ENCODE results near the gene ANTKMT.
A peak's percentile ranks its signal among the peaks of the same experiment; 100 is the strongest.

ANTKMT gene, protein sequence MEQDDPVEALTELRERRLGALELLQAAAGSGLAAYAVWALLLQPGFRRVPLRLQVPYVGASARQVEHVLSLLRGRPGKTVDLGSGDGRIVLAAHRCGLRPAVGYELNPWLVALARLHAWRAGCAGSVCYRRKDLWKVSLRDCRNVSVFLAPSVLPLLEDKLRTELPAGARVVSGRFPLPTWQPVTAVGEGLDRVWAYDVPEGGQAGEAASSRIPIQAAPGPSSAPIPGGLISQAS

DNA sequence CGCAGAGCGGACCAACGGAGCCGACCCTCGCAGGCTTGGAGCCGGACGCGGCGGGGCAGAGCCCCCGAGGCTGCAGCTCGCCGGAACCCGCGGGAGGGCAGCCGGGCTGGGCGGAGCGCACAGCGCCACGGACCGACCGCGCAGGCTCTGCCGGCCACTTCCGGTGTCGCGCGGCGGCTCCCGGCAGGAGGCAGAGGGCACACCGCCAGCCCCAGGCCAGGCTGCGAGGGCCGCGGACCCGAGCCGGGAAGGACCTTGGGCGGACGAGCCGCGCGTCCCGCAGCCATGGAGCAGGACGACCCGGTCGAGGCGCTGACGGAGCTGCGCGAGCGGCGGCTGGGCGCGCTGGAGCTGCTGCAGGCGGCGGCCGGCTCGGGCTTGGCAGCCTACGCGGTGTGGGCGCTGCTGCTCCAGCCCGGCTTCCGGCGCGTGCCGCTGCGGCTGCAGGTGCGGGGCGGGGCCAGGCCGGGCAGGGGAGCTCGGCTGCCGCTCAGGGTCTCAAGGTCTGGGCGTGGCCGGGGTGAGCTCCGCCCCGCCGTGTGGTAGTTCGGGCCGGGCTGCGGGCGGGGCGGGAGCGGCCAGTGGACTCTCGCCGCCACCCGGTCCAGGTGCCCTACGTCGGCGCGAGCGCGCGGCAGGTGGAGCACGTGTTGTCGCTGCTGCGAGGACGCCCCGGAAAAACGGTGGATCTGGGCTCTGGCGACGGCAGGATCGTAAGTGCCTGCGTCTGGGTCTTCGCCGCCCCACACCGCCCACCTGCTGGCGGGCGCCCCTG is at the start of gene ANTKMT:
ANTKMT (plus strand) TSS at position 157 of the 775 bp plus-strand sequence; CDS start at position 286, 129 bp downstream.
- peaks cover 25% of the 10 kb centered on the region for H3K4me1 ChIP-seq (ENCODE audit: insufficient read depth, low read length)
- H3K4me3 ChIP-seq (ENCODE audit: low read depth in 1 of 2, low read length in 2 of 2), result peak within 1 kb of the TSS; percentile 68 to 91
- H3K36me3 ChIP-seq (ENCODE audit: insufficient read depth, low read length), result no peaks in the 10 kb centered on the region
- peak within 1 kb of the TSS; percentile 98 for H3K27ac ChIP-seq (ENCODE audit: low read depth, low read length)
- H3K9ac ChIP-seq (ENCODE audit: low read length), result peak within 1 kb of the TSS; percentile 27
- no peaks in the 10 kb centered on the region for H3K9me3 ChIP-seq (ENCODE audit: low read length)
- H3K27me3 ChIP-seq (ENCODE audit: control insufficient read depth in 1 of 2, insufficient read depth in 2 of 2, low read length in 2 of 2), result peaks cover 6 to 31% of the 10 kb centered on the region in 2 donors

- Histone ChIP-seq H3K27me3 (ENCODE audit: control insufficient read depth in 1 of 2, insufficient read depth in 2 of 2, low read length in 2 of 2) (no peaks in the 10 kb centered on the region), H3K9ac (ENCODE audit: low read length) (no peak overlapping the region), H3K27ac (ENCODE audit: low read depth, low read length) (no peak overlapping the region), H3K4me3 (ENCODE audit: low read depth in 1 of 2, low read length in 2 of 2) (no peak overlapping the region), H3K36me3 (ENCODE audit: insufficient read depth, low read length) (peaks cover 32% of the 10 kb centered on the region), H3K9me3 (ENCODE audit: low read length) (no peaks in the 10 kb centered on the region), H3K4me1 (ENCODE audit: insufficient read depth, low read length) (peaks cover 25% of the 10 kb centered on the region)
These were observed 49.4 kb upstream of the ANTKMT start for GRCh38 chr16:671353-672131.

DNA sequence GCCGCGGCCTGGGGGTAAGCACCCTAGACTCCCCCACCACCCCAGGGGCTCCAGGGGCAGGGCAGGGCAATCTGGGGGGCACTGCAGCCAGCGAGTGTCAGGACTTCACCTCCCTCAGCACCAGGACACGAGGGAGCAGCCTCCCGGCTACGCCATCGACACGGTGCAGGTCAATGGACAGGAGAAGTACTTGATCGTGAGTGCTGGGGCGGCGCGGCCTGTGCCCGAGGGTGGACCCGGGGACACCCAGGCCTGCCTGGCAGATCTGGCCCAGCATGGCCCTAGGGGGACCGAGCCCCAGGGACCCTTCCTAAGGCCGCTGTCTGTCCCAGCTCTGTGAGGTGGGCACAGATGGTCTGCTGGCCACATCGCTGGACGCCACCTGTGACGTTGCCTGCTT is 48.6 kb upstream of the ANTKMT start:
- H3K36me3 ChIP-seq (ENCODE audit: insufficient read depth, low read length), result peaks cover 32% of the 10 kb centered on the region
- no peak overlapping the region for H3K4me3 ChIP-seq (ENCODE audit: low read depth in 1 of 2, low read length in 2 of 2)
- peaks cover 23% of the 10 kb centered on the region for H3K4me1 ChIP-seq (ENCODE audit: insufficient read depth, low read length)
- H3K9ac ChIP-seq (ENCODE audit: low read length), result no peak overlapping the region
- peaks cover 0 to 3% of the 10 kb centered on the region in 2 donors for H3K27me3 ChIP-seq (ENCODE audit: control insufficient read depth in 1 of 2, insufficient read depth in 2 of 2, low read length in 2 of 2)
- no peak overlapping the region for H3K27ac ChIP-seq (ENCODE audit: low read depth, low read length)
- no peaks in the 10 kb centered on the region for H3K9me3 ChIP-seq (ENCODE audit: low read length)

DNA sequence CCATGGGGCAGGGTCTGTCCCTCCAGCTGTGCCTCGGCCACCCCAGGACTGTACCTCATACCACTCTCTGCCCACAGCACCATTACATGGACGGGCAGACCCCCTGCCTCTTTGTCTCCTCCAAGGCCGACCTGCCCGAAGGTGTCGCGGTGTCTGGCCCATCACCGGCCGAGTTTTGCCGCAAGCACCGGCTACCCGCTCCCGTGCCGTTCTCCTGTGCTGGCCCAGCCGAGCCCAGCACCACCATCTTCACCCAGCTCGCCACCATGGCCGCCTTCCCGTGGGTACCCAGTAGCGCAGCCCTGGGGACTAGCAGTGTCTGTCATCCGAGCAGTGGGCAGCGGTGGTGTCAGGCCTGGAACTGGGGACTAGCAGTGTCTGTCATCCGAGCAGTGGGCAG is 48.1 kb upstream of the ANTKMT start:
- H3K9me3 ChIP-seq (ENCODE audit: low read length), result no peaks in the 10 kb centered on the region
- no peak overlapping the region for H3K27ac ChIP-seq (ENCODE audit: low read depth, low read length)
- H3K27me3 ChIP-seq (ENCODE audit: control insufficient read depth in 1 of 2, insufficient read depth in 2 of 2, low read length in 2 of 2), result peaks cover 0 to 4% of the 10 kb centered on the region in 2 donors
- no peak overlapping the region for H3K4me3 ChIP-seq (ENCODE audit: low read depth in 1 of 2, low read length in 2 of 2)
- peaks cover 32% of the 10 kb centered on the region for H3K36me3 ChIP-seq (ENCODE audit: insufficient read depth, low read length)
- H3K9ac ChIP-seq (ENCODE audit: low read length), result no peak overlapping the region
- H3K4me1 ChIP-seq (ENCODE audit: insufficient read depth, low read length), result peaks cover 19% of the 10 kb centered on the region

- H3K36me3 ChIP-seq (ENCODE audit: insufficient read depth, low read length), result peaks cover 32% of the 10 kb centered on the region
- peaks cover 0 to 4% of the 10 kb centered on the region in 2 donors for H3K27me3 ChIP-seq (ENCODE audit: control insufficient read depth in 1 of 2, insufficient read depth in 2 of 2, low read length in 2 of 2)
- no peak overlapping the region for H3K9ac ChIP-seq (ENCODE audit: low read length)
- no peaks in the 10 kb centered on the region for H3K9me3 ChIP-seq (ENCODE audit: low read length)
- H3K4me1 ChIP-seq (ENCODE audit: insufficient read depth, low read length), result peaks cover 18% of the 10 kb centered on the region
- no peak overlapping the region for H3K4me3 ChIP-seq (ENCODE audit: low read depth in 1 of 2, low read length in 2 of 2)
- H3K27ac ChIP-seq (ENCODE audit: low read depth, low read length), result no peak overlapping the region
These were observed 47.5 kb upstream of the ANTKMT start for GRCh38 chr16:673399-673991.

GRCh38 chr16:674214-674881 is 46.6 kb upstream of the ANTKMT start:
- no peak overlapping the region for H3K27ac ChIP-seq (ENCODE audit: low read depth, low read length)
- H3K4me1 ChIP-seq (ENCODE audit: insufficient read depth, low read length), result peaks cover 9% of the 10 kb centered on the region
- H3K9ac ChIP-seq (ENCODE audit: low read length), result no peak overlapping the region
- H3K9me3 ChIP-seq (ENCODE audit: low read length), result no peaks in the 10 kb centered on the region
- peaks cover 0 to 4% of the 10 kb centered on the region in 2 donors for H3K27me3 ChIP-seq (ENCODE audit: control insufficient read depth in 1 of 2, insufficient read depth in 2 of 2, low read length in 2 of 2)
- peaks cover 32% of the 10 kb centered on the region for H3K36me3 ChIP-seq (ENCODE audit: insufficient read depth, low read length)
- no peak overlapping the region for H3K4me3 ChIP-seq (ENCODE audit: low read depth in 1 of 2, low read length in 2 of 2)

GRCh38 chr16:674968-675883 is 45.7 kb upstream of the ANTKMT start, which contains the start of gene RHBDL1:
Gene RHBDL1 (plus strand): TSS chr16:675671. CDS start chr16:675791, 120 bp downstream.
- Histone ChIP-seq H3K4me3 (ENCODE audit: low read depth in 1 of 2, low read length in 2 of 2) (no peak within 1 kb of the TSS), H3K27me3 (ENCODE audit: control insufficient read depth in 1 of 2, insufficient read depth in 2 of 2, low read length in 2 of 2) (peaks cover 0 to 4% of the 10 kb centered on the region in 2 donors), H3K9me3 (ENCODE audit: low read length) (no peaks in the 10 kb centered on the region), H3K9ac (ENCODE audit: low read length) (no peak within 1 kb of the TSS), H3K4me1 (ENCODE audit: insufficient read depth, low read length) (peaks cover 8% of the 10 kb centered on the region), H3K27ac (ENCODE audit: low read depth, low read length) (peak within 1 kb of the TSS; percentile 19), H3K36me3 (ENCODE audit: insufficient read depth, low read length) (peaks cover 25% of the 10 kb centered on the region)

DNA sequence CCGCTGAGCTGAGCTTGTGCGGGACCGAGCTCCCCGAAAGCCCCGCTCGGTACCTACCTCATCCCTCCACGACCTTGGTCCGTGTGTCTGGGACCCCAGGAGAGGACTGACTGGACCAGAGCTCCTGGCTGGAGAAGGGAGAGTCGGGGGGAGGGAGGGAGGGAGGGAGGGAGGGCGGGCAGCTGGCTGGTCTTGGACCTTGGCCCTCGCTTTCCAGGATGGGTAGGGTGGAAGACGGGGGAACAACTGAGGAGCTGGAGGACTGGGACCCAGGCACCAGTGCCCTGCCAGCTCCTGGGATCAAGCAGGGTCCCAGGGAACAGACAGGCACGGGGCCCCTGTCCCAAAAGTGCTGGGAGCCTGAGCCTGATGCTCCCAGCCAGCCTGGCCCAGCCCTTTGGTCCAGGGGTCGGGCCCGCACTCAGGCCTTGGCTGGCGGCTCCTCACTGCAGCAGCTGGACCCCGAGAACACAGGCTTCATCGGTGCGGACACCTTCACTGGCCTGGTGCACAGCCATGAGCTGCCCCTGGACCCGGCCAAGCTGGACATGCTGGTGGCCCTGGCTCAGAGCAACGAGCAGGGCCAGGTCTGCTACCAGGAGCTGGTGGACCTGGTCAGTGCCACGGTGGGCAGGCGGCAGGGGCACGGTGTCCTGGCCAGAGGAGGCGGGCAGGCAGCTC is 44.9 kb upstream of the ANTKMT start:
- Histone ChIP-seq H3K4me1 (ENCODE audit: insufficient read depth, low read length) (peaks cover 11% of the 10 kb centered on the region), H3K27ac (ENCODE audit: low read depth, low read length) (no peak overlapping the region), H3K9me3 (ENCODE audit: low read length) (no peaks in the 10 kb centered on the region), H3K9ac (ENCODE audit: low read length) (no peak overlapping the region), H3K36me3 (ENCODE audit: insufficient read depth, low read length) (peaks cover 19% of the 10 kb centered on the region), H3K27me3 (ENCODE audit: control insufficient read depth in 1 of 2, insufficient read depth in 2 of 2, low read length in 2 of 2) (peaks cover 0 to 4% of the 10 kb centered on the region in 2 donors), H3K4me3 (ENCODE audit: low read depth in 1 of 2, low read length in 2 of 2) (no peak overlapping the region)

- Histone ChIP-seq H3K4me3 (ENCODE audit: low read depth in 1 of 2, low read length in 2 of 2) (no peak overlapping the region), H3K27me3 (ENCODE audit: control insufficient read depth in 1 of 2, insufficient read depth in 2 of 2, low read length in 2 of 2) (peaks cover 0 to 4% of the 10 kb centered on the region in 2 donors), H3K36me3 (ENCODE audit: insufficient read depth, low read length) (peaks cover 17% of the 10 kb centered on the region), H3K9ac (ENCODE audit: low read length) (no peak overlapping the region), H3K27ac (ENCODE audit: low read depth, low read length) (no peak overlapping the region), H3K4me1 (ENCODE audit: insufficient read depth, low read length) (peaks cover 16% of the 10 kb centered on the region), H3K9me3 (ENCODE audit: low read length) (no peaks in the 10 kb centered on the region)
These were observed 44.4 kb upstream of the ANTKMT start for GRCh38 chr16:676565-676902.

DNA sequence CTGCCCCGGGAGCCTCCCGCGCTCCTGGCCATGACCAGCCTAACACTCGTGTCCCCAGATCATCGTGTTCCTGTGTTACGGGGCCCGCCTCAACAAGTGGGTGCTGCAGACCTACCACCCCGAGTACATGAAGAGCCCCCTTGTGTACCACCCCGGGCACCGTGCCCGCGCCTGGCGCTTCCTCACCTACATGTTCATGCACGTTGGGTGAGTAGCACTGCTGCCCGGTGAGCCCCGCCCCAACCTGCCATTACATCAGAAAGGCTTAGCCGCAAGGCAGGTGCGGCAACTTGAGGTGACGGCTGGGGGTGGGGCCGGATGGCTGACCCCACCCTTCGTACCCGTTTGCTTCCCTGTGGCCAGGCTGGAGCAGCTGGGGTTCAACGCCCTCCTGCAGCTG is 44.0 kb upstream of the ANTKMT start:
- Histone ChIP-seq H3K27me3 (ENCODE audit: control insufficient read depth in 1 of 2, insufficient read depth in 2 of 2, low read length in 2 of 2) (peaks cover 0 to 4% of the 10 kb centered on the region in 2 donors), H3K4me3 (ENCODE audit: low read depth in 1 of 2, low read length in 2 of 2) (no peak overlapping the region), H3K27ac (ENCODE audit: low read depth, low read length) (no peak overlapping the region), H3K9ac (ENCODE audit: low read length) (no peak overlapping the region), H3K9me3 (ENCODE audit: low read length) (no peaks in the 10 kb centered on the region), H3K4me1 (ENCODE audit: insufficient read depth, low read length) (peaks cover 20% of the 10 kb centered on the region), H3K36me3 (ENCODE audit: insufficient read depth, low read length) (peaks cover 19% of the 10 kb centered on the region)

Data from muscle layer of colon (tissue), 2 donors.